HG03565 (cell line): ENCODE results near the gene ALCAM.

Experiments
- ATAC-seq: cut with Tn5 transposase; IDR thresholded peaks from one replicate; pipeline ENCODE4 v1.9.1; 2021; ENCODE audit warnings: mild to moderate bottlenecking, moderate library complexity; ENCODE audit not compliant: unreplicated experiment

The ALCAM gene

GRCh38 chr3:105423397-105423796 lies 56.7 kb downstream of the ALCAM start:
- no peak for ATAC-seq

DNA sequence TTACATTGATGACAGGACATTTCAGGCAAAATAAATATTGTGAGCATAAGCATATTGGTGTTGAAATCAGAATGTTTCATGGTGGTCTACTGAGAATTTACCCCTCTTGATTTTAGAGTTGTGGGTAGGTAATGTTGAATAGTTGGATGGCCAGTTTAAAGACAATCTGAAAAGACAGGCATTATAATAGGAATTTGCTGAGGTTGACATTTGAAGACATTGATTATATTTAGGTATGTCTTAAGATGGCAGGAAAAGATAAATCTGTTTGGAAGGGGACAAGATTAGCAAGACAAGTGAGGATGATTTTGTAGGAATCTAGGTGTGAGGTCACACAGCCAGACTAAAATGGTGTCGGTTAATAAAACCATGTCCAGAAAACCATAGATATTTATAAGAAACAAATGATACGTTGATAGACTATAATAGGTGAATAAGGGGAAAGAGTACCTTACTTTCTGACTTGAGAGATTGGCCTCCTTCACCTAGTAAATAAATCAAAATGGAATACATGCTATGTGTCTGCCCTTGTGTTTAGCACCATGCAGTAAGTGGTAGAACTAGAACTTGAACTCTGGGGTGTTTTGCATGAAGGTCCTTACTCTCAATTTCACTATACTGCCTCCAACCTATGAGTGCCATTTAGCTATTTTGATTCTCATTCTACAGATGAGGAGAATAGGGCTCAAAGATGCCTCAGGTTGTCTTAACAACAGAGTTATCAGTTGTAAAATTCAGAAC lies 57.9 kb downstream of the ALCAM start:
- no peak for ATAC-seq

GRCh38 chr3:105425153-105425502 lies 58.4 kb downstream of the ALCAM start:
- ATAC-seq: no peak

- ATAC-seq: no peak
These were observed 60.6 kb downstream of the ALCAM start for GRCh38 chr3:105427332-105427731.

- ATAC-seq: no peak
These were observed 62.5 kb downstream of the ALCAM start for GRCh38 chr3:105429034-105429762.

DNA sequence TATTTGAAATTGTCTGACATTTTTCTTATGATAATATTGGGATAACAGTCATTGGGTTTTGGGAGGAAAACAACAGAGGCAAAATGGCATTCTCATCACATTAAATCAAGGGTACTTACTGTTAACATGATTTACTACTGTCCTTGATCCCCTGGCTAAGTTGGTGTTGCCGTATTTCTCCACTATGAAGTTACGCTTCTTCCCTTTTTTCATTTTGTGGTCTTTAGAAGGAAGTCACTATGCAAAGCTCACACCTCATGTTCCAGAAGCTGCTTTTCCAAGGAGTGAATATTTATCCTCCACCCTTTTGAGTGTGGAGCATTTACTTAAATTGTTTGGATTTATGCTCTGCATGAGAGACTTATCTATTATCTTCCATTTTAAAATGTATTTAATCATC lies 63.7 kb downstream of the ALCAM start:
- ATAC-seq: no peak

DNA sequence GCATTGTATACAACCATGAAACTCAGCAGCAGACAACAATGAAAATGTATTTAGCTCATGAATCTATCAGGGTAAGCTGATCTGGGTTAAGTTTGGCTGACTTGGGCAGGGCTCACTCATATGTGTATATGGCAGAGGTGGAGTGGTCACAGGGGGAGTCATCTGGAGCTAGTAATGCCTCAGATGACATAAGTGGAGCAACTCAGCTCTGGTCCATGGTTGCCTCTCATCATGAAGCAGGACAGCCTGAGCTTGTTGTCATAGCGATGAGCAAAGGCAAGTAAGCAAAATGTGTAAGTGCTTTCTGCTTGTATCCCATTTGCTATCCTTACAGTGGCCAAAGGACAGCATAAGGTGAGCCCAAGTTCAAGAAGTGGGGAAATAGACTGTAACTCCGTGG lies 64.5 kb downstream of the ALCAM start:
- ATAC-seq: no peak

- no peak for ATAC-seq
These were observed 68.6 kb downstream of the ALCAM start for GRCh38 chr3:105435277-105435676.

DNA sequence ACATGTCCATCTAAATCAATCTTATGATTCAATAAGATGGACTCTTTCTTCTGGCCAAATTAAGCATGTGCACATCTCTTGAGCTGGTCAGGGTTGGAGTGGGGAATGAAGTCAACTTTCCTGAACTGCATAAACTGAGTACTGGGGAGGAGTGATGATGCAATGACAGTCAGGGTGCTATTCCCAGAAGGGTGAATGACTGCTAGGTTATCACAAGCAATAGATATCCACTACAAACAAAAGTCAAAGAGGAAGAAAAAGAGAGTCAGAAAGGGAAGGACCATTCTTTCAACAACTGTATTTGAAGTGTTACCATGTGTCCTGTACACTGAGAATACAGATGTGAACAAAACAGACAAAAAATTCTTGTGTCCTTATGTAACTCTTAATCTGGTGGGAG lies 70.0 kb downstream of the ALCAM start:
- ATAC-seq: no peak

DNA sequence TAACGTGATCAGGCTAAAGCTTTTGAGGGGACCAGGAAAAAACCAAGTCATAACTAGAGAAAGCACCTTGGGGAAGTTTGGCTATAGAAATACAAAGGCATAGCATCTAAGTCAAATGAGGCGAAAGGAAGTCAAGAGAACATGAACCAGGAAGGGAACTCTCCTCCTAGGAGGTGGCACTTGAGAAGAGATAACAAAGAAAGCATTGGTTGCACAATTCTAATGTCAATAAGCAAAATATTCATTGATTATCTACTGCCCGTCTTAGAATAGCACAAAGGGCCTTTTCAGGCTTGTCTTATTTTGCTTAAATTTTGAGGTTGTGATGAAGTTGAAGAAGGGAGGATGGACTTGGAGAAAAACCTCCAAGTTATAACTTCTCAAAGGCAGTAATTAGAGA lies 73.4 kb downstream of the ALCAM start:
- no peak for ATAC-seq

DNA sequence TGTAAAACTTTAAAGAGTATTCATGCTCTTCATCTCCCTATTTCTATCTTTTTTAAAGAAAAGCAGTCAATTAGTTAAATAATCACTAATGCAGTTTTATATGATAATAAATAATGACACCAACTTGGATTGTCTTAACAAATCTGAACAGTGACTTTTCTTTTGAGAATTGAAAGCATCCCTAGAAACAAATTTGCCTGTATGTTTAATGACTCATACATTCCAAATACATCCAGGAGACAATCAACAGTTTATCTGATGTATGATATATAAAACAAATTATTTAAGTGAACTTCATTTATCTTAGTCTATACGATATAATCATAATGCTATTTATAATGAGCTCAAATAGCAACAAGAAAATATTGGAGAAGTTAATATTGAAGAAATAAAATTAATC lies 78.0 kb downstream of the ALCAM start:
- ATAC-seq: no peak

- ATAC-seq: no peak
These were observed 81.8 kb downstream of the ALCAM start for GRCh38 chr3:105448338-105448982.

GRCh38 chr3:105449414-105449813 lies 82.7 kb downstream of the ALCAM start:
- no peak for ATAC-seq

- ATAC-seq: no peak
These were observed 89.3 kb downstream of the ALCAM start for GRCh38 chr3:105456017-105456416.

- no peak for ATAC-seq
These were observed 92.0 kb downstream of the ALCAM start for GRCh38 chr3:105458518-105459215.

- no peak for ATAC-seq
These were observed 93.0 kb downstream of the ALCAM start for GRCh38 chr3:105459566-105460290.

DNA sequence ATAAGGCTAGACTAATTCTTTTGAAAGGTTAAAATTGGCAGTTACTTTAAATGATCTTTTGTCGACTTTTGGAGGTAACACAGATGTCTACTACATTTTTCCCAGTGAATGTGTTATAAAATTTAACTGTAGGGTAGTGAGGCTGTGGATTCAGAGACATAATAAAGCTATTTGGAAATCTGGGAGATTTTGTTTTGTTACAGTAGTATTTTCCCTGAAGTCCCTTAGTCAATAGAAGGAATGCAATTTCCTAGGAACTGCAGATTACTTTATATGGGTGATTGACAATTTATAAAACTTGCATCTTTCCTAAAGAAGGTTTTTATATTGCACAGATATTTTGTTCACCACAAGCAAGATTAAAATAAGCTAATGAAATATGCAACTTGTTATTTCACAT lies 96.9 kb downstream of the ALCAM start:
- no peak for ATAC-seq

DNA sequence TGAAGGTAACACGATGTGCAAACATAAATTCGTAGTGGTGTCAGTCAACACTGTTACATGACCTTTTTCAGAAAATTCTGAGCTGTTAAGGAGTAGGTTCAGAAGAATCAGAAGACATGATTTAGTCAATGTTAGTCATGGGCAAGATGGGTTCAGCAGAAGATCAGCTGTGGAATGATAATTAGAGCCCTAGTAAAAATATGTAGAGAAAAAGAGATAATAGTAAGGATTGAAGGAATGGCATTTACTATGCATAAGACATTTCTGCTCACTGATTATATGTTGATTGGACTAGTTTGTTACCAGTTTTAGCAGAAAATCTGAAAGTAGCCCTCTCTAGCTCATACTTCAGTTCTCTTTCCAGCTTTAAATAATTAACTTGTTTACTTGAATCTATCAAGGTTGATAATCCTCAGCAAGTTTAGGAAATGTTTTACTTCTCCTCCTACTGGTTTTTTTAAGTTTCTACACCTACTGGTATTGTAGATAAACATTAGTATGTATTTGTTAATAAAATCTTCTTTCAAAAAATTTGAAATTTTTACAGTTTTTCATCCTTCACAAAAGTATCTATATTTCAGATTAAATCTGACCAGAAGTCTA lies 98.6 kb downstream of the ALCAM start:
- ATAC-seq: no peak

DNA sequence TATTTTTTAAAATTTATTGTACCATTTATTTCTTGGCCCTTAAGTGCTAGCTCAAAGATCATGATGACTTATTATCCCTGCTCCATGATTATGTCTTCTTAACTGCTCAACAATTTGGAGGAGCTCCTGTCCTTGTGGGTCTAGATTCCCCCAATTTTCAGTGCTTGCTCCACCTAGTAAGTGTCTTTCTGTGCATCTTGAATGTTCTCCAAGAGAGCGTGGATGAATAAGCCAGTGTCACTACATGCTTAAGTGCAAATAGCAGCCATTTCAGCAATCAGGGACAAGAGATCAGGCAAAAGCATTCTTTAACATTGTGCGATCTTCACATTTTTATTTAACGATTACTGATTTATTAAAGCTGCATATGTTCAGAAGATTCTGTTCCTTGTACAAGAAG lies 99.4 kb downstream of the ALCAM start:
- no peak for ATAC-seq
